Testis (tissue), 2 donors: ENCODE results near the gene MACROD2.

Experiments used
- POLR2A ChIP-seq: fragments of 450-650 bp; IDR thresholded peaks from one replicate; pipeline ENCODE4 v1.6.1; 2017; ENCODE audit warnings: antibody characterized with exemption, mild to moderate bottlenecking, moderate library complexity
- TF ChIP-seq, protein P1 (sequence below), 3 experiments: fragments of 450-650 bp in 2 of 3; fragments of 200-600 bp in 1 of 3; sonication (generic) in 1 of 3; IDR thresholded peaks; one replicate each; pipeline ENCODE4 v1.5.1; 2016 to 2019; ENCODE audit warnings: antibody characterized with exemption in 3 of 3, mild to moderate bottlenecking in 2 of 3, moderate library complexity in 1 of 3

DNA sequence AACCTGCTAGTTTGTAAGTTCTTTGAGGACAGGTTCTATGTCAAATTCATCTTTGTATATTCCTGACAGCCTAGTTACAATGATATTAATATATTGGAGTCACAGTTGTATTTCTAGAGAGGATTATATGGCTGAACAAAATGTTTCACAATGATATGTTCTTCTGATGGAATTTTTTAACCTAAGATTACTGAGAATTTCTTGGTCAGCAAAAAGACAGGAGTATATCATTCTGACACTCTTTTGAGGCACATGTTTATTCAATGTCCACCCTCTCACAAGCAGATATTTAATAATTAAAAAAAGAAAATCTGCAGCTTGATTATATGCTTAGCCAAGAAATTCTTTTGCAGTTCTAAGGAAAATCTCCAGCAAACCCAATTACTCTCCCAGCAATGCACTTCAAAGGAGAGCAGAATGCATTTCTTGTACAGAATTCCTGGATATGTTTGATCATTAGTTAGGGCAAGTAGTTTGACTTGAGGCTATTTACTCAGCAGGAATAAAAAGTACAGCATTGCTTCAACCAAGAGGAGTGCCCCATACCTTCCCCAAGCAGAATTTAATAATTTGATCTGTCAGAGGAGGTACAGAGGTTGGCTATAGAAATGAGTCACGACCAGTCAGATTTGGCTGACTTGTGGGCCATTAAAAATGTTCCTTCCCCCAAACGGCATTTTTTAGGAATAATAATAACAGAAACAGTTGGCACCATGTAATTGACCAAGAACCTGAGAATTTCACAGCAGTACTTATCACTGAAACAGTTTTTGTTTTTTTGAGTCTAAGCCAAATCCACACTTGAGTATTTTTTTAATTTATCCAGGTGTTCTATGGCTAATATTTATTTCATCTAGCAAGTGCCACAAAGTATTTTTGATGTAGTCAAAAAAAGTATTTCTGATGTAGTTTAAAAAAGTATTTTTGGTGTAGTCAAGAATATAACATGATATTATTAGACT is 850.2 kb downstream of the MACROD2 start:
- TF ChIP-seq, protein P1, sequence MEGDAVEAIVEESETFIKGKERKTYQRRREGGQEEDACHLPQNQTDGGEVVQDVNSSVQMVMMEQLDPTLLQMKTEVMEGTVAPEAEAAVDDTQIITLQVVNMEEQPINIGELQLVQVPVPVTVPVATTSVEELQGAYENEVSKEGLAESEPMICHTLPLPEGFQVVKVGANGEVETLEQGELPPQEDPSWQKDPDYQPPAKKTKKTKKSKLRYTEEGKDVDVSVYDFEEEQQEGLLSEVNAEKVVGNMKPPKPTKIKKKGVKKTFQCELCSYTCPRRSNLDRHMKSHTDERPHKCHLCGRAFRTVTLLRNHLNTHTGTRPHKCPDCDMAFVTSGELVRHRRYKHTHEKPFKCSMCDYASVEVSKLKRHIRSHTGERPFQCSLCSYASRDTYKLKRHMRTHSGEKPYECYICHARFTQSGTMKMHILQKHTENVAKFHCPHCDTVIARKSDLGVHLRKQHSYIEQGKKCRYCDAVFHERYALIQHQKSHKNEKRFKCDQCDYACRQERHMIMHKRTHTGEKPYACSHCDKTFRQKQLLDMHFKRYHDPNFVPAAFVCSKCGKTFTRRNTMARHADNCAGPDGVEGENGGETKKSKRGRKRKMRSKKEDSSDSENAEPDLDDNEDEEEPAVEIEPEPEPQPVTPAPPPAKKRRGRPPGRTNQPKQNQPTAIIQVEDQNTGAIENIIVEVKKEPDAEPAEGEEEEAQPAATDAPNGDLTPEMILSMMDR (IDR thresholded peaks at IDR 0.05) = no peak
- TF ChIP-seq POLR2A = no peak
